Subcutaneous adipose tissue (tissue), 4 donors: ENCODE measurements around the gene BEND7. TPM values are rescaled to one million over a fixed set of nuclear protein-coding genes. Genes with fewer than 3 reads are reported as not detected.

Experiments used
- total RNA-seq, 4 donors: library from RNA; depleted of rRNA; stranded (reverse); fragments of >200 nt; gene quantifications; one replicate each; pipeline ENCODE4 v1.1.0, GENCODE V29; 2016
- TF ChIP-seq, protein P1 (sequence below): fragments of 450-650 bp; IDR thresholded peaks from one replicate; pipeline ENCODE4 v1.5.1; 2016; ENCODE audit warnings: low read depth, mild to moderate bottlenecking, control low read depth, antibody characterized with exemption, moderate library complexity

Gene BEND7
- total RNA-seq, 4 donors from 2014 or later, result 7.5 to 19.8 (median 11.8) TPM

DNA sequence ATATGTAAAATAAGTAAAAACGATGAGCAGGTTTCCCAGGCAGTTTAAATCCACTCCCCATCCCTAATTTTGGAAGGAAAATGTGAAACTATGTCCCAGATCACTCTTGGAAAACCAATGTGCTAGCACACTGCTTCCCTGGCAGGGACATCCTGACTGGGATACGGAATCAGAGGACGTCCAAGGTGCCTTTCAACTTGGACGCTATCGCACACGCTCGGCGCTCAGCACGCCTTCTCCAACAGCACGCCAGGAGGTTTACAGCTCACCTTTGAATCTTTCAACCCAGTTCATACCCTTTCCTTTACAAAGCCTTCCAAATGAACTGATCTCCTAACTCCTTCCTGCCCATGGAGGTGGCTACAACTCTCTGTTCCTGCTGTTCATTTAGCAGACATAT, 47.1 kb downstream of the BEND7 start:
- TF ChIP-seq, protein P1, sequence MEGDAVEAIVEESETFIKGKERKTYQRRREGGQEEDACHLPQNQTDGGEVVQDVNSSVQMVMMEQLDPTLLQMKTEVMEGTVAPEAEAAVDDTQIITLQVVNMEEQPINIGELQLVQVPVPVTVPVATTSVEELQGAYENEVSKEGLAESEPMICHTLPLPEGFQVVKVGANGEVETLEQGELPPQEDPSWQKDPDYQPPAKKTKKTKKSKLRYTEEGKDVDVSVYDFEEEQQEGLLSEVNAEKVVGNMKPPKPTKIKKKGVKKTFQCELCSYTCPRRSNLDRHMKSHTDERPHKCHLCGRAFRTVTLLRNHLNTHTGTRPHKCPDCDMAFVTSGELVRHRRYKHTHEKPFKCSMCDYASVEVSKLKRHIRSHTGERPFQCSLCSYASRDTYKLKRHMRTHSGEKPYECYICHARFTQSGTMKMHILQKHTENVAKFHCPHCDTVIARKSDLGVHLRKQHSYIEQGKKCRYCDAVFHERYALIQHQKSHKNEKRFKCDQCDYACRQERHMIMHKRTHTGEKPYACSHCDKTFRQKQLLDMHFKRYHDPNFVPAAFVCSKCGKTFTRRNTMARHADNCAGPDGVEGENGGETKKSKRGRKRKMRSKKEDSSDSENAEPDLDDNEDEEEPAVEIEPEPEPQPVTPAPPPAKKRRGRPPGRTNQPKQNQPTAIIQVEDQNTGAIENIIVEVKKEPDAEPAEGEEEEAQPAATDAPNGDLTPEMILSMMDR, result no peak

DNA sequence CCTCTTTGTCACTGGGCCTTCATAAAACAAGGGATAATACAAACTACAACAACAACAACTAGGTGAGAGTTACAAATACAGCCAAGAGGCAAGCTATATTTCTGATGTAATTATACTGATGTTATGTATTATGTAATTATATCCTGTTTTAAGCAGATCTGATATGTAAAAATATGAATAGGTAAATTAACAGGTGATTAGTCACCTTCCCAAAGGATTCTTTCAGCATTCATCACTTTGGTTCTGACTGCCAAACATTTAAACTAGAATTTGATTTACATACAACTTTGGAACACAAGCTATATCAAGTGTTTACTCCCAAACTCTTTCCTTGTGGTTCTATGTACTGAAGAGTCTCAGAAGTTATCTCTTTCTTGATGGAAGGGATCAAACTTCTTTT, 53.7 kb downstream of the BEND7 start:
- TF ChIP-seq, protein P1, result no peak

DNA sequence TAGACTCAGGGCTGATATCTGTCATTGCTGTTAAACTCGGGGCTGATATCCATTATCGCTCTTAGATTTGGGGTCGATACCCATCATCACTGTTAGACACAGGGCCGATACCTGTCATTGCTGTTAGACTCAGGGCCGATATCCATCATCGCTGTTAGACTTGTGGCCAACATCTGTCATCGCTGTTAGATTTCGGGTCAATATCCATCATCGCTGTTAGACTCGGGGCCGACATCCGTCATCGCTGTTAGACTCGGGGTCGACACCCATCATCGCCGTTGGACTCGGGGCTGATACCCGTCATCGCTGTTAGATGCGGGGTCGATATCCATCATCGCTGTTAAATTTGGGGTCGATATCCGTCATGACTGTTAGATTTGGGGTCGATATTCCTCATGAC, 54.8 kb downstream of the BEND7 start:
- TF ChIP-seq, protein P1, result no peak

DNA sequence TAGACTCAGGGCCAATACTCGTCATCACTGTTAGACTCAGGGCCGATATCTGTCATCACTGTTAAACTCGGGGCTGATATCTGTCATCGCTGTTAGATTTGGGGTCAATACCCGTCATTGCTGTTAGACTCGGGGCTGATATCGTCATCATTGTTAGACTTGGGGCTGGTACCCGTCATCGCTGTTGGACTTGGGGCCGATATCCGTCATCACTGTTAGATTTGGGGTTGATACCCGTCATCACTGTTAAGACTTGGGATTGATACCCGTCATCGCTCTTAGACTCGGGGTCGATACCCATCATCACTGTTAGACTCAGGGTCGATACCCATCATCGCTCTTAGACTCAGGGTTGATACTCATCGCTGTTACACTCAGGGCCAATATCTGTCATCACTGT, 56.5 kb downstream of the BEND7 start:
- TF ChIP-seq, protein P1, result no peak

DNA sequence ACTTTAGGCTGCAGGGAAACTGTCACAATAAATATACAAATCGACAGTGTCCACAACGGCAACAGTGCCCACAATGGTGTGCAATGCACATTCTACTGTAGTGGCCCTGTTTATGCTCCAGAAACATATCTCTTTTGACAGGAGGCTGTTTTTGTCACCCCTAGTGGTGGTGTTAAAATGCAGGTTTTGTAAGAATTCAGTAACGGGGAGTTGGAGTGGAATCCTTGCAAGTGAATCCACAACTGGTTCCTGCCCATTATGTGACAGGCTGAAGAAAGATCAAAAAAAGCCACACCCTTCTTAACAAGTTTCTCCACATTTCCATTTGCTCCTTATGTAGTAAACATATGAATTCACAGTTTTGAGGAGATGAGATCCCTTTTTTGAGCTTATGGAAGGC, 58.5 kb downstream of the BEND7 start:
- TF ChIP-seq, protein P1, result no peak

DNA sequence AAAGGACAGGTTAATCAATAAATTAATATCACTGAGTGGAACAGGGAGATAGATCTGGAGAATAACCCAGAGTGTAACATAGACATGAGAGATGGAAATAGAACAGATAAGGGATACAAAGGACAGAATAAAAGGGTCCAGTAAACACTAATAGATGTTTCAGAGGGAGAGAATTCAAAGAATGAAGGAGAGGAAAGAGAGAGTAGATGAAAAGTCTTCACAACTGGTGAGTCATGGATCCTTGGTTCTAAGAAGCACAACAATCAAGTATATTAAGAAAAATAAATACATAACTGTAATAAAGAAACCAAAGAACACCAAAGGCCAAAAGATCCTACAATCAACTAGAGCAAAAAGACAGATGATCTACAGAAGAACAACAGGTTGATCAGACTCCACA, 66.3 kb downstream of the BEND7 start:
- TF ChIP-seq, protein P1, result no peak

DNA sequence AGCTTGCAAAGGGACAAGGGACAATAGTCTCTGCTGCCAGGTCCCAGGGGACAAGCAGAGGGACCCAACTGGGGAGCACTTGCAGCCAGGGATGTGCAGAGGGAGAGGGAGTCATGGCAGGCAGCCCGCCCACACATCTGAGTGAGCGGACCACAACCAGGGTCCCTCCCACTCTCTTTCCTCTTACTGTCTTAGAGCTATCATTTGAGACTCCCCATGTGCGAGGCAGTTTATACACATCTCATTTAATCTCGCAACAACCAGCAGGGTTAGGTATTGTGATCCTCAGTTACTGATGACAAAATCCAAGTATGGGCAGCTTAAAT, 70.2 kb downstream of the BEND7 start:
- TF ChIP-seq, protein P1, result no peak
